K562 (cell line): ENCODE data around the gene PRSS50. TPM values are rescaled to one million over a fixed set of nuclear protein-coding genes. Genes with fewer than 3 reads are reported as not detected.

Experiments used
- BRCA1 ChIP-seq, 2 experiments: fragments of 450-650 bp in 1 of 2; sonication (generic) in 1 of 2; formaldehyde crosslinking in 1 of 2; IDR thresholded peaks; 2 replicates each; pipeline versions ENCODE4 v1.5.0 to v1.6.1; 2017 to 2020; ENCODE audit warnings: mild to moderate bottlenecking in 1 of 2, missing genetic modification reagents in 1 of 2
- BRF2 ChIP-seq: IDR thresholded peaks from 3 replicates; pipeline ENCODE4 v1.6.1; 2011; ENCODE audit warnings: borderline replicate concordance, mild to moderate bottlenecking; ENCODE audit not compliant: insufficient read length, insufficient read depth
- CAMTA2 ChIP-seq: fragments of 250-450 bp; sonication (Bioruptor Pico); conservative IDR thresholded peaks from 2 replicates; pipeline ENCODE4 v1.5.1; 2022
- CBFB ChIP-seq: sonication (generic); formaldehyde crosslinking; IDR thresholded peaks from 2 replicates; pipeline ENCODE4 v1.4.0; 2020; ENCODE audit warnings: mild to moderate bottlenecking, missing genetic modification reagents
- CHCHD3 ChIP-seq: fragments of 250-450 bp; sonication (Bioruptor Pico); IDR thresholded peaks from 2 replicates; pipeline ENCODE4 v2.1.2; 2022; ENCODE audit warnings: mild to moderate bottlenecking
- CREB1 ChIP-seq, 2 experiments: sonication (generic) in 1 of 2; formaldehyde crosslinking in 1 of 2; IDR thresholded peaks; 2 replicates each; pipeline versions ENCODE4 v1.6.1 to v1.8.0; 2012 to 2022; ENCODE audit warnings: inconsistent platforms in 1 of 2, mild to moderate bottlenecking in 1 of 2, missing genetic modification reagents in 1 of 2, moderate library complexity in 1 of 2
- CXXC5 ChIP-seq: fragments of 250-450 bp; sonication (Bioruptor Pico); IDR thresholded peaks from 2 replicates; pipeline ENCODE4 v1.8.0; 2022; ENCODE audit warnings: inconsistent platforms, mild to moderate bottlenecking, moderate library complexity
- ELF2 ChIP-seq: fragments of 250-450 bp; sonication (Bioruptor Pico); IDR thresholded peaks from 2 replicates; pipeline ENCODE4 v1.5.0; 2021; ENCODE audit warnings: mild to moderate bottlenecking
- GTF3C2 ChIP-seq: IDR thresholded peaks from 3 replicates; pipeline ENCODE4 v1.6.1; 2011; ENCODE audit warnings: borderline replicate concordance, mild to moderate bottlenecking, moderate library complexity; ENCODE audit not compliant: insufficient read length; ENCODE audit errors: extremely low read depth
- NCOA4 ChIP-seq: fragments of 450-650 bp; IDR thresholded peaks from 2 replicates; pipeline ENCODE4 v1.6.1; 2018; ENCODE audit warnings: mild to moderate bottlenecking; ENCODE audit not compliant: partially characterized antibody
- RAD51 ChIP-seq: fragments of 450-650 bp; IDR thresholded peaks from 2 replicates; pipeline ENCODE4 v1.7.1; 2016; ENCODE audit warnings: low read depth, mild to moderate bottlenecking, borderline replicate concordance
- RBM17 ChIP-seq: fragments of 200-400 bp; formaldehyde crosslinking; IDR thresholded peaks from 2 replicates; pipeline ENCODE4 v1.6.1; 2017; ENCODE audit warnings: low read depth, mild to moderate bottlenecking, low read length, borderline replicate concordance
- SREBF1 ChIP-seq: fragments of 150-350 bp; IDR thresholded peaks from 2 replicates; pipeline ENCODE4 v1.6.1; 2014; ENCODE audit warnings: antibody characterized with exemption, low read depth, low read length, borderline replicate concordance
- STAG1 ChIP-seq: sonication (generic); formaldehyde crosslinking; IDR thresholded peaks from 2 replicates; pipeline ENCODE4 v1.5.0; 2020; ENCODE audit warnings: missing genetic modification reagents, borderline replicate concordance
- THRAP3 ChIP-seq: fragments of 450-650 bp; IDR thresholded peaks from 2 replicates; pipeline ENCODE4 v1.6.1; 2016; ENCODE audit warnings: mild to moderate bottlenecking, inconsistent platforms, borderline replicate concordance
- TOE1 ChIP-seq, 2 experiments: fragments of 450-650 bp in 1 of 2; sonication (generic) in 1 of 2; formaldehyde crosslinking in 1 of 2; IDR thresholded peaks; 2 replicates each; pipeline versions ENCODE4 v1.7.1 to v1.8.0; 2016 to 2022; ENCODE audit warnings: borderline replicate concordance in 2 of 2, mild to moderate bottlenecking in 2 of 2, antibody characterized with exemption in 1 of 2, inconsistent platforms in 1 of 2, low read depth in 1 of 2, missing genetic modification reagents in 1 of 2, moderate library complexity in 1 of 2
- ZKSCAN3 ChIP-seq: fragments of 250-450 bp; sonication (Bioruptor Pico); IDR thresholded peaks from 2 replicates; pipeline ENCODE4 v1.4.0; 2020
- ZNF280A ChIP-seq: fragments of 450-650 bp; IDR thresholded peaks from 2 replicates; pipeline ENCODE4 v1.6.1; 2018; ENCODE audit warnings: mild to moderate bottlenecking, low read depth; ENCODE audit not compliant: partially characterized antibody
- ZNF57 ChIP-seq: fragments of 450-650 bp; formaldehyde crosslinking; IDR thresholded peaks from 2 replicates; pipeline ENCODE4 v1.4.0; 2020; ENCODE audit warnings: mild to moderate bottlenecking, moderate library complexity
- ZNF695 ChIP-seq: fragments of 450-650 bp; formaldehyde crosslinking; IDR thresholded peaks from 2 replicates; pipeline ENCODE4 v1.4.0; 2020; ENCODE audit warnings: mild to moderate bottlenecking, moderate library complexity
- ZNF764 ChIP-seq: fragments of 250-450 bp; sonication (Bioruptor Pico); IDR thresholded peaks from 2 replicates; pipeline ENCODE4 v1.4.0; 2020; ENCODE audit warnings: low read depth, mild to moderate bottlenecking, moderate library complexity
- ZZZ3 ChIP-seq: fragments of 450-650 bp; IDR thresholded peaks from 2 replicates; pipeline ENCODE4 v1.6.1; 2016; ENCODE audit warnings: antibody characterized with exemption, mild to moderate bottlenecking, moderate library complexity
- polyA plus RNA-seq, 8 experiments: library from polyadenylated mRNA; depleted of rRNA in 4 of 8; stranded (reverse) in 5 of 8; unstranded in 3 of 8; fragments of >200 nt; fragmentation: Nextera tagmentation in 2 of 8; fragmentation: Illumina TruSeq in 1 of 8; extraction: Ambion mirVana in 2 of 8; extraction: Trizol in 1 of 8; gene quantifications; 2 replicates each; pipeline versions ENCODE4 v1.2.1 to v1.2.3, GENCODE V29; 2011 to 2014; ENCODE audit warnings: inconsistent platforms in 1 of 8, missing spikeins in 1 of 8
- total RNA-seq, 7 experiments: library from RNA; depleted of rRNA in 6 of 7; stranded (reverse); fragments of >200 nt in 6 of 7; fragmentation: Illumina TruSeq in 2 of 7; extraction: Trizol in 2 of 7; gene quantifications; 2 replicates each; pipeline versions ENCODE4 v1.2.1 to v1.2.3, GENCODE V29; 2011 to 2021; ENCODE audit warnings: low replicate concordance in 1 of 7

The PRSS50 gene
- total and polyA plus RNA-seq, 9 of the 15 experiments (the other 6 are each of a cell fraction or from before 2014, with no cell fraction given), result 0.01 TPM; not detected in 8

GRCh38 chr3:46693038-46693891 is 24.4 kb downstream of the PRSS50 start, which contains the start of gene ALS2CL (continued):
- TF ChIP-seq ZNF280A, result no peak
- no peak for TF ChIP-seq BRCA1 (IDR thresholded peaks at IDR 0.05)
- no peak for TF ChIP-seq BRCA1 (CRISPR knock-in tag; IDR thresholded peaks at IDR 0.05)
- no peak for TF ChIP-seq THRAP3
- TF ChIP-seq CREB1 (IDR thresholded peaks at IDR 0.05), result no peak
- TF ChIP-seq CREB1 (CRISPR knock-in tag; IDR thresholded peaks at IDR 0.05), result 0 out of 2 replicates have a peak, but pooled peaks have one; percentile 20
- no peak for TF ChIP-seq CBFB
- TF ChIP-seq RBM17, result no peak
- no peak for TF ChIP-seq STAG1
- TF ChIP-seq RAD51, result no peak
- no peak for TF ChIP-seq SREBF1
- TF ChIP-seq ZNF764 (CRISPR knock-in tag), result no peak
- no peak for TF ChIP-seq CHCHD3 (CRISPR knock-in tag)
- no peak for TF ChIP-seq ZKSCAN3 (CRISPR knock-in tag)
- peak; percentile 20 for TF ChIP-seq CXXC5 (CRISPR knock-in tag)
- TF ChIP-seq NCOA4, result no peak
- TF ChIP-seq TOE1 (IDR thresholded peaks at IDR 0.05; ENCODE audit: borderline replicate concordance), result no peak
- TF ChIP-seq TOE1 (CRISPR knock-in tag; IDR thresholded peaks at IDR 0.05; ENCODE audit: borderline replicate concordance, low read depth), result no peak
- no peak for TF ChIP-seq BRF2
- TF ChIP-seq ELF2 (CRISPR knock-in tag), result 0 out of 2 replicates have a peak, but pooled peaks have one; percentile 12
- TF ChIP-seq GTF3C2, result no peak
- TF ChIP-seq ZNF695 (CRISPR knock-in tag), result no peak
- no peak for TF ChIP-seq CAMTA2 (CRISPR knock-in tag)
- no peak for TF ChIP-seq ZNF57 (CRISPR knock-in tag)
- no peak for TF ChIP-seq ZZZ3
